Airway epithelial cell (primary cell): ENCODE results near the gene CCNJ. TPM values are rescaled to one million over a fixed set of nuclear protein-coding genes. Genes with fewer than 3 reads are reported as not detected.

Experiments
- total RNA-seq: library from RNA; depleted of rRNA; stranded (reverse); fragments of >200 nt; gene quantifications from 2 replicates; pipeline ENCODE4 v1.2.3, GENCODE V29; 2015

CCNJ gene
- total RNA-seq: 3.0 and 5.1 TPM in 2 replicates

GRCh38 chr10:96043033-96043892, at the start of gene CCNJ:
TSS of gene CCNJ (plus strand) at chr10:96043583. CDS start at chr10:96044394, 811 bp downstream.

Other genes starting within 250 kb of the CCNJ start
- 0.14 TPM in 1 of 2 replicates, not detected in the other for gene CC2D2B, start 135.6 kb upstream of the CCNJ start, total RNA-seq
- 4.6 and 11.1 TPM in 2 replicates for gene ZNF518A, start 86.7 kb downstream of the CCNJ start, total RNA-seq
- gene BLNK, start 228.0 kb downstream of the CCNJ start, total RNA-seq: 8.6 and 14.8 TPM in 2 replicates